ENCODE data around the gene SUGCT.

Gene SUGCT

DNA sequence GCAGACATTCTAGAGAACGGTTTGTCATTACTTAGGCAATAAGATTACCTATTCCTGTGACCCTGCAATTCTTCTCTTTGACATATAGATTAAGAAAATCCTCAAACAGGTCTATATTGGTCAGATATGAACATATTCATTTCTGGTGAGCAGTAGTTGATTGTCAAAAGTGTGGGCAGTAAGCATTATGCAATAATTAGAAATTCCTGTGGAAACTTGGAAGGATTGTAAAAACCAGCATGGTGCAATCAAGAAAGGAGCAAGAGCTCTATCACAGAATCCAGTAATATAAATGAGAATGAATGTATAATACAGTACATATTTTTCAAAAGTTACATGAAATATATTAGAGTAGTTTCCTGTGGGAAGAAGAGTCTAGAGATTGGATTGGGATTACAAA, 406.5 kb downstream of the SUGCT start:
- DNase-seq: no peak

DNA sequence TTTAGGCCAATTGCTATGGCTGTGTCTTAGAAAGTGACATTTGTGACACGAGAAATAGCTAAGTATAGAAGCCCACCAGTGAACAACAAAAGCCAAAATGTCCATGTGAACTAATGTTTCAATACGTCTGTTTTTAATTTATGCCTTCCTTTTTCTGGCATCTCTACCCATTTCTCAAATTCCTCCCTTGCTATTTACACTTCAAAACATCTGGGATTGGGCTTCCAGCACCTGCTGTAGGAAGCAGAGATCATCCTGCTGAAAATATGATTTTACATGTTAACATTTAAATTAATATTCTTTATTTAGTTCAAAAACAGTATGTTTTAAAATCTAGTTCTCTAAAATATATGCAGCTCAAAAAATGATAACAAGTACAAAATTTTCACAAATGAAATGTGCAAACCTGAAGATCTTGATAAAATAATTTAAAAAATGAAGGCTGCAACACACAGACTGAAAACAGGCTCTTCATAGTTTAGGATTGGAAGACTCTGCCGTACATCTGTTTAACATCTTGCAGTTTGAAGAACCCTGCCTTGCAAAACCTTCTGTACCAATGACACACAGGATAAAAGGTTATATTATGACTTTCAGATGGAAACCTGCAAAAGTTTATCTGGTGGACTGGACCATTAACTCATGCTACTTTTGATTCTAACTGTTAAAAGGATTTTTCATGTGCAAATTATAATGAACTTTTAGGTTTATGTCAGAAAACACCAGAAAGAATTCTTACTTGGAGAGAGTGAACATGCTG, 408.4 kb downstream of the SUGCT start:
- DNase-seq: no peak

DNA sequence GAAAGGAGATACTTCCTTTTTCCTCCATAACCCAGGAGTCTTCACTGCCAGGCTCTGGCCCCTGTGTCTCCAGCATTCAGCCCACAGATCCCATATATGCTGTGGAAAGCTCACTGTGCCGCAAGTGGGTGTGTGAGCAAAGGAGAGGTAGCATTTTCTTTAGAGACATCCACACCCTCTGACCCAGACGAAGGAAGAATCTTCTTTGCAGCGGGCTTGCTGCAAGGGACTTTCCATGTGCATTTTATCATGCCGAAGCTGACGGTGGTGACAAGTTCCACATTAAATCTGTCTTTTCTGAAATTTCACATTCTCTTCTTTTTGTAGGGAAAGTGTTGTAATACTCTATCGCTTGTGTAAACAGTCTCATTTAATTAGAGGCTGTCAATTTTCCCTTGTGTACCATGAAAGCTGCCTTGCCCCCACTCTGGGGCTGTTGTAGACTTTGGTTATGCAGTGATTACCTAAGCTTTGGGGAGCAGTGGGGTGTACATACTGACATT, 409.5 kb downstream of the SUGCT start:
- DNase-seq: no peak

DNA sequence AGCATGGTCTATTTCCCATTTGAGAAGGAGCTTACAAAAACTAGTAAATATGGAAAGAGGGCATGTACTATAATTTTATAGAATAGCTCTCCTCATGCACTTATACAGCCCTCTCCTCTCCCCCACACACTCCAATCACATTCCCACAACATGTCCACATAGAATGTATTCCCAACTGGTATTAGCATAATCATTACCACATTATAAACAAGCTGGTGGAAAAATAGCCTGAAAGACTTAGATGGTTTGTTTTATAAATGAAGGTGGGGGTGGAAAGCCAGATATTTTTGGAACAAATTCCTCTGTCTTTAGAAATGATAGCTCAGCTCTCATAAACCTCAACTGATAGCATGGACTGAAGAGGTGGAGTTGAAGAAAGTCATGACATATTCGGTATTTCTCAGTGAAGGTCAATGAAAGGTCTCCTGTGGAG, 410.1 kb downstream of the SUGCT start:
- no peak for DNase-seq

DNA sequence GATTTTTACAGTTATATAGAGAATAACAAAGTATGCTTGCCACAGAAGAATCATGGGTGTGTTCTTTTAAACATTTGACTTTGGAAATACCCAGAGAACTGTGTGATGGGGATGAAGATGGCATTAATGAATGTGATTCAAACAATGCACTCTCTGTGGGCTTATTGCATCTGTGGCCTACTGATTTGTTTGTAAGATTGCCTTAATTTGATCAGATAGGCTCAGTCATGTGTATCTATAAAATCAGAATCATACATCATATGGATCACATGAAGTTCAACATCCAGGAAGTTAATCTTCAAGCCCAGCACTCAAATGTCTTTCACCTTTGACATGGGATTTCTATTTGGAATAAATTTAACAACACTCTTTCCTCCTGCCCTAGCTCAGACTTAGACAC, 410.9 kb downstream of the SUGCT start:
- DNase-seq: no peak

DNA sequence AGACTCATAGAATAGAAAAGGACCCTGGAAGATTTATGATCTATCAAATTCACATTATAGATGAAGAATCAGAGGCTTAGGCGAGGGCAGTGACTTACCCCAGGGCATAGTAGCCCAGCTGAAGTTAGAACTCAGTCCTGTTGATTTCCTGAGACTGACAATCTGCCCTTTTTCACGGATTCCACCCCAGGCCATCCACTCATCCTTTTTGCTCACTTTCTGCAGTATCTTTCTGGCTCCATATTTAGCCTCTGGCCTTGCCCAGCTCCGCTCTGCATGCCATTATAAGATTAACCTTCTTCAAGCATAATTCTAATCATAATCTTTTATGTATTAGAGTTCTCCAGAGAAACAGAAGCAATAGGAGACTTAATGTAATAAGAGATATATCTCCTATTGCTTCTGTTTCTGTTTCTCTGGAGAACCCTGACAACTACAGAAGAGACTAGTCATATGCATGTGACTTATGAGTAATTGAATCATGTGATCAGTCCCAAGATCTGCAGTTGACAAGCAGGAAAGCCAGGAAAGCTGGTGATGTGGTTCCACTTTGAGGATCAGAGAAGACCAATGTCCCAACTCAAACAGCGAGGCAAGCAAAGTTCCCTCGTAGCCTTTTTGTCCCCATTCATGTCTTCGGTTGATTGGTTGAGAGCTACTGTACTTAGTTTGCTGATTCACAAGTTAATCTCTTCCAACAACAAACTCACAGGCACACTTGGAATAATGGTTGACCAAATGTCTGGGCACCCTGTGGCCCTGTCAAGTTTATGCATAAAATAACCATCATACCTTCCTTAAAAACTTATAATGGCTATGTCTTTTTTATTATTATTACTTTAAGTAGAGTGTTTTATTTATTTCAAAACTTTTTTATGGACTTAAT, 412.1 kb downstream of the SUGCT start:
- DNase-seq: no peak

DNA sequence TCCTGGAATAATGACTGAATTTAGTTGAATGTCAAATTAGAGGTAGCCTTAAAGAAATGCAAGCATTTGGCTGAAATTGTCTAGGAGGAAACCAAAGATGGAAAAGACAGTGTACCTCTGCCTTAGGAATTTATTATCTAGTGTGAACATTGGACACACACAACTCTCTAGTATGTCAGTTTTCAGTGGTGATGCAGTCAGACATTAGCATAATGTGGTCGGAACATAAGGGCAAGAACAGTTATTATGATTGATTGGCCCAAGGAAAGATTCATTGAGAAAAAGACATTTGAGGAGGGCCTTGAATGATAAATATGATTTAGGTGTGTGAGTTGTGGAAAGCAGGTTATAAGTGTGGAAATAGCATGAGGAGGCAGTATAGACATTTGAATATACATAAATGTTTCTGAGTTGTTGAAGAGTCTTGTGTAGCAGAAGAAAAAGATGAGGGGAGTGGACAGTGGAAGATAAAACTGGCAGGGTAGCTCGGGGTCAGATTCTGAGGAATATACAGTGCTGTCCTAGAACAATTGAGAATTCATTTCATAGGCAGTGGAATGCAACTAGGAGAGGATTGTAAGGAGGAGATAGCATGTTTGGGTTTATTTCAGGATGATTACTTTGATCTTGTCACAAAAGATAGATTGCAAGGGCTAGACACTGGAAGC, 414.7 kb downstream of the SUGCT start:
- no peak for DNase-seq

DNA sequence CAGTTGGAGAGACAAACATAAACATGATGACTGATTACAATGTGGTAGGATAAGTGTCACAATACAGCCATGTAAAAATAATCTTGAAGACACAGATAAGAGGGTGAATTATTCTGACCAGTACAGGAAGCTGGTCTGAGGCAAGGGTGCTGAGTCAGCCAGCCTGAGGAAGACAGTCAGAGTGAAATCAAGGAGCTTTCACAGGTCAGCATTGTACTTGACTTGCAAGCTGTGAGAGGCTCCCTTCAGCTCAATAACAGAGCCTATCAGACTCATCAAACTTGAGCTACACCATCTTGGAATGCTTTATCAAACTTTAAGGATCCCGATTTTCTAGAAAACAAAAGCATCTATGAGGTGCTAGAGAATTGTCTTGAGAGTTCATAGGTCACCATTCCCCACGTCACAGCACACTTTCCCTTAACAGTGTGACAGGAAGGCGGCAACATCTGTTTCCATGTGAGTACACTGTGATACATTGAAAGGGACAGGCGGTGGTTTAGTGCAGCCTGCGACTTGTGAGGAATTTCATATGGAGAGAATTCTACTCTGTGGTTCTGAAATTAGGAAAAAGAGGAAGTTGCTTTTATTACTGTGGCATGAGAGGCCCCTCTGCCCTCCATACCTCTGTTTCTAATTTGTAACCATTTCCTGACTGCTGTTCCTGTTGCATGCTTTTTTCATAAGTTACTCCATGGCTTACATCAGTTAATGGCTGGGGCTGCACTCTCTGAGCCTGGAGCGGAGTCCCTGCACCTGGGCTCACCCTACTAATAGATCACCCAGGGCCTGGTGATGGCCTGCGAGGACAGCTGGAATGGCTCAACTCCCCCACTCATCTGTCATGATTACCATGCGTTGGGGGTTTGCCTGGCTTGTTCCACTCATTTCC, 417.1 kb downstream of the SUGCT start:
- no peak for DNase-seq

DNA sequence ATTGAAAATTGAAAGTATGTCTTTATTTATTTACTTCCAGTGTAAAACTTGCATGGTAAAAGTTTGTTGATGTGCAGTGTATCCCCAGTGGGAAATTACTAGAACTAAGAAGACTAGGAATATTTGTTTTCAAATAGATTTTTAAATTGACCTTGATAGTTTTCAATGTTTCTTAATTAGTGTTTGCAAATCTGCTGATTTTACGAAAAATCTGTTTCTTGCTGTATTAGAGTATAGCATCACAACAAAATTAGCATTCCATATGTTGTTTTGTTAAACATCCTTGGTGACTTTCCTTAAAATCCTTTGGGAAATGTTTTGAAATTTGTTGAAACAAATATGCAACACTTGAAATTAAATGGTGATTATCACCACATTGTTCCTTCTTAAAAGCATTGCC, 425.9 kb downstream of the SUGCT start:
- DNase-seq: no peak

DNA sequence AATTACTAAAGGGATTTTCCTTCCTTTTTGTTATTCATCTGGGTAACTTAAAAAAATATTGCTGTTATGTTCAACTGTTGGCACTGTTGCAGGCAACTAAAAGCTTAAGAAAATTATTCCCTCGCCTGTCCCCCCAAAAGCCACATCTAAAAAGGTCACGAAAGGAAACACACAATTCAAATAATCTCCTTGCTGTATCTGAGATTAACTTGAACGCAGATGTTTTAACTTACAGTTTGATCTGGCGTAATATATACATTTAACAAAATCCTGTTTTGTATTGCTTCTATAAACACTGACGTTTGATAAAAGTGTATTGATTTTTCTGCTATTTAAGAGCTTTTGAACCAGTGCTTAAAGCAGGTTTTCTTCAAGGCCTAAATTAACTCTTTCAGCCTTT, 432.1 kb downstream of the SUGCT start:
- no peak for DNase-seq

DNA sequence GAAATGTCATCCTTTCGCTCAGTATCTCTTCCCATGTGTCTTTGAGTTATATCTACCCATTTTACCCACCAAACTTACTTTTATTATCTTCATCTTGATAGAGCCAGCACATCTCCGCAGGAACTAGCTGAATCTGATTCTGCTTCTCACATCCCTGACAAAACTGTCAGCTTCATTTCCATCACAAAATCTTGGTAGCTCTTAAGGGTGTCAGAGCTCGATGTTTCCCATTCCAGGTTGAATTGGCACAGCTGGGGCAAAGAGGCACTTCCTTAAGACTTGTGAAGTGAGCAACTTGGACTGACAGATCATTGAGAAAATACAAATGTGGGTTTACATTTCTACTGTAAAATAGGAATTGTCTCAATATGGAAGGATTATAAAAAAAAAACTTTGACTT, 434.5 kb downstream of the SUGCT start:
- DNase-seq: no peak

DNA sequence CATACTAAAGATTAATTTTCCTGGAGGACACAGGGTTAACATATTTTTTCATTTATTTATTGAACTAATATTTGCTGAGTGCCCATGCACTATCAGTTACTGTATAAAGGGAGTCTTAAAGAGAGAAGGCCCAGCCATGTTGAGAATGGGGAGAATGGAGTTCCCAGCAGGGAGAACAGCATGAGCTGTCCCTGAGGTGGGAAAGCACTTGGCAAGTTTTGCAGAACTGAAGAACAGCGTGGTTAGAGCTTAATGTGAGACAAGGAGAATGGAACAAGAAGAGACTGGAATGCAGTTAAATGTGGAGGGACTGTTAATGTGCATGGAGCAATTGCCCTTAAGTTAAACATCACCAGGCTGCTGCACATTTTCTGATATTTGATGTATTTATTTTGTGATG, 435.4 kb downstream of the SUGCT start:
- no peak for DNase-seq

DNA sequence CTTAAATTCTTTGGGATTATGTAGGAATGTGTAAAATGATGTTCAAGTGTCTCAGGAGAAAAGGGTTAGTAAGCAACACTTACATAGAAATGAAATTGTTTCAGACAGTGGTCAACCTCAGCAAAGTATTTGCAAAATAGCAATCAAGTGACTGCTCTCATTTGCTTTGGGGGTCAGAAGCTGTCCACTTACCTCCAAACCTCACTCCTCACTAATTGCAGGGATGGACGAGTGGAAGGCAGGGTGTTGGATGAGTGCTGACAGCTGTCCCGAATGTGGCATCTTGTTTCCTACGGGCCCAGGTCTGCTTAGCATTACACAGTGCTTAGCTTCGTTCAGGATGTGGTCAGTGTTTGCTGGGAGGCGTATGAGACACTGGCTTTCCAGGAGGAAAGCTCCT, 437.0 kb downstream of the SUGCT start:
- no peak for DNase-seq

DNA sequence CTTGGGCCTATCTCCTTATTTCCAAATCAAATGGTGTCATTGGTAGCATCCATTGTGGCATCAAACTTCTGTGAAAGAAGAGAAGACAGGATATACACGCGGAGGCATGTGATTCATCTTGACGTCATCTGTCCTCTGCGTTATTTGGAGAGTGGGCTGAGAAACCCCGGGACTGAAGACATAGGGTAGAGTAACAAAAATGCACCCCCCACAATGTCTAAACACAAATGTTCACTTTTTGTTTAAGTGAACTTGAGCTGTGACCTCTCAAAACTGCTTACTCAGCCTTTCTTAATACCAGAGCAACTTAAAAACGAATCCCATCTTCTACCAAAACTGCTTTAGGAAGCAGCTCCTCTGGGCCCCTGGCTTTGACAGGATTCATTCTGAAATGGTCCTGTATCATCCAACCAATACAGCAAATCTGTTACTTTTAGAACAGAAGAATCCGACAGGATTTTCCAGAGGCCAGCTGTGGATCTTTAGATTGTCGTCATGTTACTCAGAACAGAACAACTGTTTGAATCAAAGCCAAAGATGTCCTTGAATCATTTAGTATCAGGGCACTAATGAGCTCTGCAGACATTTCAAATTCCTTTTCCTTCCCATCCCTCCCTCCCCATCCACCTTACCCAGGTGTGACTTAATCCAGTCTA, 438.1 kb downstream of the SUGCT start:
- DNase-seq: no peak

DNA sequence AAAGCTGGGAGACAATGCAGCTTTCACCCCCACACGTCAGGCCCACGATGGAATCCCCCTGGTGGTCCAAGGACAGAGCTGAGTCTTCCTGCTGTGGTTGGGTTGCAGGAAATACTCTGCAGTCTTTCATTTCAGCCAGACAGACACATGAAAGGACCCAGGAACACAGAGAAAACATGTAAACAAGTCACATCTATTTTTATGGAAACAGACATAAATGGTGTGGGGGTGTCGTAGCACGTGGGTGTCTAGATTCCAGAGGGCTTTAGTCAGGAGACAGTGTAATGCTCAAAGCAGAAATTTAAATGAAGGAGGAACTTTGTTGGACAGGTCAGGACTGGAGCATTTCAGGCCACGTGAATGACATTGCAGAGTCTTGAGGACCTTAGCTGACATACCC, 444.6 kb downstream of the SUGCT start:
- DNase-seq: no peak

DNA sequence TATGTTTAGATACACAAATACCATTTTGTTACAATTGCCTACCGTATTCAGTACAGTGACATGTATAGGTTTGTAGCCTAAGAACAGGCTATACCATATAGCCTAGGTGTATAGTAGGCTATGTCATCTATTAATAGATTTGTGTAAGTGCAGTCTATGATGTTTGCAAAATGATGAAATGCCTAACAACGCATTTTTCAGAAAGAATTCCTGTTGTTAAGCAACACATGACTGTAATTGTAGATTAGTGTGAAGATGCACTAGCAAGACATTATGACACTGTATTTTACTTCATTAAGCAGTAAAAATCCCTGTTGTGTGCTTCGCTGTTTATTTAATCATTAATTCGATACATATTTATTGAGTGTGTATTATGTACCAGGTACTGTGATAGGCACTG, 446.0 kb downstream of the SUGCT start:
- DNase-seq: no peak

DNA sequence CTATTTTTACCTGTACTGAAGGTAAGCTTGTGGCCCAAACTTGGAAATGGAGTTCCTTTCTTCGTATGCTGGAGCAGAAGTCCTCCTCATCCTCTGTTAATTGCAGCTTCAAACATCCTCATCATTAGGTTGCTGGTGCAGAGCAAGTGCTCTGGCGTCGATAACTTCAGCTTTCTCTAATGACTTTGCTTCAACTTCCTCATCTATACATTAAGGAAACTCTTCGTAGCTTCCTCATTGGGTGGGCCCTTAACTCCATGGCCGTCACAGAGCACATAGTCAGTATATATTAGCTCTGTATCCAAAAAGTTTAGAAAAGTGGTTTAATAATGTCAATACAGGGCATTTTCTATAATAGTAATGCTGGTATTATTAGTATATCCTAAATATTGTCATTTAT, 447.7 kb downstream of the SUGCT start:
- no peak for DNase-seq

DNA sequence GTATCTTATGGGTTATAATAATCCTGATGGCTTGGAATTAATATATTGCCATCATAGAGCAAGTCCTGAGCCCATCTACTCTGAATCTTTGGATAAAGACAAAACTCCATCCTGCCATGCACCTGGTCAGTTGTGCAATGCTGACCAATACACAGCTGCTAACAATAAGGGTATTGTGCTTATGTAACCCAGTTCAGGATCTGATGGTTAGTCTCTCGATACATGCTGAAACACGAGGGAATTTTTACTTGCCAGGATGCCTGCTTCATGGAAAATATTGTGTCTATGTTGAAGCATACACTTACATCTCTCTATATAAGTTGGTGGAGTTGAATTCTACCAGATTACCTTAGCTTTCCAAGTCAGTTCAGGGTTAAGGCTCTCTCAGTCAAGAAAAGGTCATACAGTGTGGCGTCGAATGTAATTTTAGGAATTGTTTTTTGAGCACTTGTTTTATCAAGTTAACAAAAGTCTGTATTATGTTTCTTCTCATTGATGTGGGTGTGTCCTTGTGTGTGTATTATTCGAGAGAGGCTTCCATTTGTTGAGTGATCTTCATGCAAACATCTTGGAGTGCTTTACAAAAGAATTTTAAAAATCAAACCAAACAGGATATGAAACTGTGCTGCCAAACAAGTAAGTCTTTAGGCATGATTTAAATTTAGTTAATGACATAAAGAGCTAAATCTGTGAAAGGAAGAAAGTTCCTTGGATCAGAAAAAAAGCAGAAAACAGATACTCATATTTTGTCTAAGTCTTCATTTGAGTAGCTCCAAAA, 449.1 kb downstream of the SUGCT start:
- no peak for DNase-seq

DNA sequence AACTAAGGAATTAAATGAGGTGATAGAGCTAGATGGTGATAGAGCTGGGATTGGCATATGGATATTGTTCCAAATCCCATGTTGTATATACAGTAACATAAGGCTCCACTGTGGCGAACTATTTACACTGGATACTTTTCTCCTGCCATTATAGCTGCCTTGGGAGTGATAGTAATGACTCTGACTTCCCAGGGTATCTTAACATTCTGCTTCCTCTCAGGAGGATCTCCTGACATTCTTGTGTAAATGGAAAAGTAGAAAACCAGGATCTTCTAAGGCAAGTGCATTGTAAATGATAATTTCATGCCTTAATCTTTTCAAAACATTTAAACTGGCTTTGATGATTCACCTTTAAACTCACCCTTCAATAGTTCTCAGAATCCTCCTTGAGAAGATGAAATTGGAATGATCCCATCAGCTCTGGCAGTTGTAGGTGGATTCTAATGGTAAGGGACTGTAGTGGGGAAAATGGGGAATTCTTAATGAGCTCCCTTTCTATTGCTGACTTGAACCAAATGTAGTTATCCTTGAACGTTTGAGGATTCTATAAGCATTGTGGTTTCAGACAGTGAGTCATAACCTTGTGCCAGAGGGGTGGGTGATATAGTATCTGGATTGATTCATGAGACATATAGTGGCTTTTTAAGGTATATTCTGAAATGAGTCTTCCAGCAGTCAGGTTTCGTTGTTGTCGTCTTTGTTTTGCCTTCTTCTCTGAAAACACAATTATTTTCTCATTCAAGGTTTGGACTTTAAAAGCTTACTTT, 450.0 kb downstream of the SUGCT start:
- DNase-seq: no peak

DNA sequence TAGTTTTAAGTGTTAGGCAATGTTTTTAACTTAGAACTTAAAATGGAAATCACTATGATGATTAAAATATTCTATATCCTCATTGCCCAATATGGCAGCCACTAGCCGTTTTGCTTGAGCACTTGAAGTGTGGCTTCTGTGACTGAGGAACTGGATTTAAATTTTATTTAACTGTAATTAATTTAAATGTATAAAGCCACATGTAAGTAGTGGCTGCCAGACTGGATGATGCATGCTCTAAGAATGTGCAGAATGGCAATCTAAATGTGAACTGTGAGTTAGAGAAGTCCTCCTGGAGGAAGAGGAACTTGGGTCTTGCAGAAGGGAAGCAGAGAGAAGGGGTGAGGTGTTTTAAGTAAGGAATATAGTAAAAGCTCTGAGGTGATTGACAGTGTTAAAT, 451.4 kb downstream of the SUGCT start:
- no peak for DNase-seq
